H1 (cell line): Measurements from ENCODE around the gene SSR2. TPM values are rescaled to one million over a fixed set of nuclear protein-coding genes. Genes with fewer than 3 reads are reported as not detected.

Experiments
- CTCF ChIA-PET: fragments of 300-600 bp; sonication (Branson Sonifier 250); formaldehyde crosslinking; loops from one replicate; lab custom pipeline; 2021; ENCODE audit not compliant: partially characterized antibody; lab: Charles Lee
- POLR2A ChIA-PET: fragments of 300-600 bp; sonication (Branson Sonifier 250); formaldehyde crosslinking; loops from one replicate; lab custom pipeline; 2021; ENCODE audit warnings: inconsistent platforms; ENCODE audit not compliant: partially characterized antibody; lab: Charles Lee
- DNase-seq, 2 experiments: peaks; one replicate each; pipeline versions ENCODE4 v3.0.0 to v3.0.0-alpha.2; 2010 to 2022; ENCODE audit warnings: low spot score in 2 of 2, low read depth in 1 of 2, mixed read lengths in 1 of 2
- FAIRE-seq: peaks from 2 replicates; lab custom pipeline; 2011; peaks lifted over from hg19 to GRCh38; lab: Jason Lieb, UNC
- H2AFZ ChIP-seq: 2 replicates; pipeline ENCODE4 v1.8.1; 2012; ENCODE audit warnings: low read length, inconsistent platforms
- H2AK5ac ChIP-seq: 2 replicates; pipeline ENCODE4 v1.6.1; 2013; ENCODE audit warnings: low read depth, low read length
- H2BK120ac ChIP-seq: replicated peaks from 2 replicates; pipeline ENCODE3; 2013; ENCODE audit warnings: low read depth, low read length, inconsistent platforms
- H2BK12ac ChIP-seq: 2 replicates; pipeline ENCODE4 v1.6.1; 2013; ENCODE audit warnings: low read depth, low read length
- H2BK15ac ChIP-seq: 2 replicates; pipeline ENCODE4 v1.6.1; 2013; ENCODE audit warnings: low read length
- H2BK20ac ChIP-seq: 2 replicates; pipeline ENCODE4 v1.6.1; 2013; ENCODE audit warnings: low read length
- H2BK5ac ChIP-seq: 2 replicates; pipeline ENCODE4 v1.6.1; 2013; ENCODE audit warnings: low read depth, low read length
- H3K14ac ChIP-seq: 2 replicates; pipeline ENCODE4 v1.6.1; 2013; ENCODE audit warnings: inconsistent platforms; ENCODE audit not compliant: insufficient read length
- H3K18ac ChIP-seq: 2 replicates; pipeline ENCODE4 v1.6.1; 2013; ENCODE audit warnings: low read length; ENCODE audit errors: extremely low read depth
- H3K23ac ChIP-seq: 2 replicates; pipeline ENCODE4 v1.6.1; 2013; ENCODE audit warnings: inconsistent platforms; ENCODE audit not compliant: insufficient read length
- H3K23me2 ChIP-seq: 2 replicates; pipeline ENCODE4 v1.6.1; 2013; ENCODE audit warnings: low read depth, low read length
- H3K27ac ChIP-seq: 2 replicates; pipeline ENCODE4 v1.6.1; 2011; ENCODE audit warnings: low read depth, low read length, inconsistent platforms
- H3K27me3 ChIP-seq, 4 experiments: replicated peaks in 1 of 4; 1 replicate in 1 of 4; 2 replicates in 3 of 4; pipeline versions ENCODE4 v1.6.1 to v1.8.1; 2011 to 2013; ENCODE audit warnings: low read length in 3 of 4, mild to moderate bottlenecking in 3 of 4, inconsistent platforms in 2 of 4, mixed read lengths in 2 of 4, moderate library complexity in 1 of 4; ENCODE audit not compliant: control insufficient read depth in 3 of 4, insufficient read depth in 3 of 4; ENCODE audit errors: extremely low read depth in 1 of 4
- H3K36me3 ChIP-seq, 4 experiments: 2 replicates each; pipeline versions ENCODE4 v1.6.1 to v1.8.1; 2011 to 2013; ENCODE audit warnings: mild to moderate bottlenecking in 4 of 4, low read length in 3 of 4, moderate library complexity in 2 of 4, control low read depth in 1 of 4, inconsistent platforms in 1 of 4; ENCODE audit not compliant: insufficient read depth in 4 of 4, control insufficient read depth in 2 of 4
- H3K4ac ChIP-seq: replicated peaks from 2 replicates; pipeline ENCODE3; 2013; ENCODE audit warnings: low read length, low read depth, mixed read lengths, inconsistent platforms; ENCODE audit not compliant: insufficient read length
- H3K4me1 ChIP-seq, 4 experiments: replicated peaks in 1 of 4; 1 replicate in 1 of 4; 2 replicates in 3 of 4; pipeline versions ENCODE4 v1.6.1 to v1.8.1; 2011 to 2013; ENCODE audit warnings: low read length in 3 of 4, inconsistent platforms in 2 of 4, mixed read lengths in 1 of 4; ENCODE audit not compliant: insufficient read depth in 4 of 4, control insufficient read depth in 3 of 4
- H3K4me2 ChIP-seq, 2 experiments: 2 replicates each; pipeline versions ENCODE4 v1.6.1 to v1.8.1; 2011 to 2013; ENCODE audit warnings: low read depth in 2 of 2, low read length in 2 of 2, control low read depth in 1 of 2, inconsistent platforms in 1 of 2, mild to moderate bottlenecking in 1 of 2; ENCODE audit not compliant: insufficient read depth in 1 of 2
- H3K4me3 ChIP-seq, 4 experiments: fragments of 200-600, 300-600 bp in 1 of 4; sonication (generic), shearing (Covaris generic), sonication (Bioruptor Twin) in 1 of 4; 2 replicates each; pipeline versions ENCODE4 v1.5.1 to v1.8.1; 2011 to 2016; ENCODE audit warnings: low read length in 4 of 4, low read depth in 3 of 4, control low read depth in 2 of 4, inconsistent platforms in 2 of 4, mild to moderate bottlenecking in 2 of 4, mixed read lengths in 1 of 4, moderate library complexity in 1 of 4; ENCODE audit not compliant: insufficient read depth in 2 of 4; ENCODE audit errors: extremely low read depth in 1 of 4
- H3K56ac ChIP-seq: replicated peaks from 2 replicates; pipeline ENCODE3; 2013; ENCODE audit warnings: low read depth, mild to moderate bottlenecking, mixed read lengths, low read length, inconsistent platforms; ENCODE audit not compliant: insufficient read length
- H3K79me1 ChIP-seq: 2 replicates; pipeline ENCODE4 v1.6.1; 2013; ENCODE audit warnings: low read depth, low read length, control low read depth
- H3K79me2 ChIP-seq, 2 experiments: 2 replicates each; pipeline versions ENCODE4 v1.6.1 to v1.8.1; 2012 to 2013; ENCODE audit warnings: low read length in 2 of 2, mild to moderate bottlenecking in 2 of 2, inconsistent platforms in 1 of 2; ENCODE audit not compliant: insufficient read depth in 2 of 2, control insufficient read depth in 1 of 2
- H3K9ac ChIP-seq, 4 experiments: replicated peaks in 1 of 4; 1 replicate in 1 of 4; 2 replicates in 3 of 4; pipeline versions ENCODE4 v1.6.1 to v1.8.1; 2011 to 2013; ENCODE audit warnings: low read depth in 3 of 4, low read length in 3 of 4, control low read depth in 2 of 4, mild to moderate bottlenecking in 2 of 4, moderate library complexity in 2 of 4, inconsistent platforms in 1 of 4; ENCODE audit errors: extremely low read depth in 1 of 4
- H3K9me3 ChIP-seq, 2 experiments: 2 replicates each; pipeline versions ENCODE4 v1.6.1 to v1.8.1; 2012 to 2013; ENCODE audit warnings: mild to moderate bottlenecking in 2 of 2, moderate library complexity in 2 of 2, control low read depth in 1 of 2, inconsistent platforms in 1 of 2, low read depth in 1 of 2, low read length in 1 of 2, mixed read lengths in 1 of 2; ENCODE audit not compliant: insufficient read depth in 2 of 2
- H4K20me1 ChIP-seq, 2 experiments: replicated peaks in 1 of 2; 2 replicates each; pipeline versions ENCODE3 to v1.8.1; 2011 to 2013; ENCODE audit warnings: inconsistent platforms in 2 of 2, low read length in 2 of 2, mild to moderate bottlenecking in 1 of 2; ENCODE audit not compliant: insufficient read depth in 2 of 2, control insufficient read depth in 1 of 2
- H4K5ac ChIP-seq: 2 replicates; pipeline ENCODE4 v1.6.1; 2013; ENCODE audit warnings: low read length, low read depth, mixed read lengths, inconsistent platforms; ENCODE audit not compliant: insufficient read length
- H4K8ac ChIP-seq: 2 replicates; pipeline ENCODE4 v1.8.0; 2013; ENCODE audit warnings: mild to moderate bottlenecking, moderate library complexity, low read length, inconsistent platforms; ENCODE audit not compliant: insufficient read depth; ENCODE audit errors: extremely low read depth
- H4K91ac ChIP-seq: replicated peaks from 2 replicates; pipeline ENCODE3; 2013; ENCODE audit warnings: low read length, mixed read lengths, inconsistent platforms; ENCODE audit not compliant: insufficient read length
- CBX8 ChIP-seq: fragments of 300-800, 300-1000 bp; sonication (generic); IDR thresholded peaks from 2 replicates; pipeline ENCODE4 v1.7.1; 2016; ENCODE audit warnings: low read depth, low read length, borderline replicate concordance
- CHD2 ChIP-seq: IDR thresholded peaks from 2 replicates; pipeline ENCODE4 v1.6.1; 2012; ENCODE audit warnings: low read length, improper control_type of control experiment
- EGR1 ChIP-seq: IDR thresholded peaks from 2 replicates; pipeline ENCODE4 v1.6.1; 2011; ENCODE audit warnings: low read depth, low read length, borderline replicate concordance
- FOSL1 ChIP-seq: IDR thresholded peaks from 2 replicates; pipeline ENCODE4 v1.6.1; 2011; ENCODE audit warnings: mild to moderate bottlenecking, low read depth, low read length, moderate library complexity; ENCODE audit not compliant: insufficient read depth
- HDAC6 ChIP-seq: IDR thresholded peaks from one replicate; pipeline ENCODE4 v1.7.1; 2012; ENCODE audit warnings: low read depth, mild to moderate bottlenecking, inconsistent platforms, low read length, moderate library complexity
- JUN ChIP-seq: IDR thresholded peaks from 2 replicates; pipeline ENCODE4 v1.6.1; 2011; ENCODE audit warnings: low read depth, mild to moderate bottlenecking, improper control_type of control experiment, low read length
- KDM4A ChIP-seq: IDR thresholded peaks from one replicate; pipeline ENCODE4 v1.7.1; 2012; ENCODE audit warnings: low read depth, mild to moderate bottlenecking, moderate library complexity, low read length, inconsistent platforms; ENCODE audit not compliant: severe bottlenecking
- KDM5A ChIP-seq: fragments of 200-600 bp; IDR thresholded peaks from 2 replicates; pipeline ENCODE4 v1.7.1; 2012; ENCODE audit warnings: mild to moderate bottlenecking, low read length, inconsistent platforms, mixed read lengths
- MAFK ChIP-seq: IDR thresholded peaks from 2 replicates; pipeline ENCODE4 v1.6.1; 2012; ENCODE audit warnings: low read depth, mild to moderate bottlenecking, improper control_type of control experiment, low read length
- TAF1 ChIP-seq: IDR thresholded peaks from 2 replicates; pipeline ENCODE4 v1.6.1; 2011; ENCODE audit warnings: mild to moderate bottlenecking, low read depth, low read length
- TBP ChIP-seq: IDR thresholded peaks from 2 replicates; pipeline ENCODE4 v1.6.1; 2011; ENCODE audit warnings: low read depth, low read length, improper control_type of control experiment
- WGBS, 2 experiments: shearing (Covaris generic) in 1 of 2; methylation state at CpG; one replicate each; pipeline versions ENCODE4 v1.1.6 to v1.1.7; 2013 to 2015; ENCODE audit warnings: low lambda C conversion rate in 2 of 2, mixed read lengths in 2 of 2, inconsistent platforms in 1 of 2, low coverage in 1 of 2, missing lambda C conversion rate in 1 of 2; ENCODE audit not compliant: insufficient replicate concordance in 2 of 2, insufficient coverage in 1 of 2, insufficient read length in 1 of 2; ENCODE audit errors: extremely low coverage in 1 of 2, missing lambda C conversion rate in 1 of 2; 5-methylcytosine and 5-hydroxymethylcytosine counted together
- polyA plus RNA-seq, 7 experiments: library from polyadenylated mRNA; depleted of rRNA in 3 of 7; stranded (reverse) in 5 of 7; unstranded in 2 of 7; fragments of >200 nt in 5 of 7; fragments of 200-250 nt in 2 of 7; gene quantifications; 1 replicate in 5 of 7; 2 replicates in 1 of 7; 4 replicates in 1 of 7; pipeline versions ENCODE4 v1.2.1 to v1.2.3, GENCODE V29; 2011 to 2013; ENCODE audit warnings: missing spikeins in 2 of 7, mixed read lengths in 2 of 7
- total RNA-seq: library from RNA; stranded (reverse); fragmentation: NEBNext Ultra II Directional; extraction: Animal tissue kit (Norgen Biotek cat#: 25700); gene quantifications from 2 replicates; pipeline ENCODE4 v1.2.1, GENCODE V29; 2021
- TF ChIP-seq, protein P1 (sequence below): IDR thresholded peaks from 2 replicates; pipeline ENCODE4 v1.6.1; 2012; ENCODE audit warnings: inconsistent platforms

The SSR2 gene
- total and polyA plus RNA-seq, 2 of the 8 experiments (the other 6 are each of a cell fraction or from before 2014, with no cell fraction given): 190 to 648 TPM

DNA sequence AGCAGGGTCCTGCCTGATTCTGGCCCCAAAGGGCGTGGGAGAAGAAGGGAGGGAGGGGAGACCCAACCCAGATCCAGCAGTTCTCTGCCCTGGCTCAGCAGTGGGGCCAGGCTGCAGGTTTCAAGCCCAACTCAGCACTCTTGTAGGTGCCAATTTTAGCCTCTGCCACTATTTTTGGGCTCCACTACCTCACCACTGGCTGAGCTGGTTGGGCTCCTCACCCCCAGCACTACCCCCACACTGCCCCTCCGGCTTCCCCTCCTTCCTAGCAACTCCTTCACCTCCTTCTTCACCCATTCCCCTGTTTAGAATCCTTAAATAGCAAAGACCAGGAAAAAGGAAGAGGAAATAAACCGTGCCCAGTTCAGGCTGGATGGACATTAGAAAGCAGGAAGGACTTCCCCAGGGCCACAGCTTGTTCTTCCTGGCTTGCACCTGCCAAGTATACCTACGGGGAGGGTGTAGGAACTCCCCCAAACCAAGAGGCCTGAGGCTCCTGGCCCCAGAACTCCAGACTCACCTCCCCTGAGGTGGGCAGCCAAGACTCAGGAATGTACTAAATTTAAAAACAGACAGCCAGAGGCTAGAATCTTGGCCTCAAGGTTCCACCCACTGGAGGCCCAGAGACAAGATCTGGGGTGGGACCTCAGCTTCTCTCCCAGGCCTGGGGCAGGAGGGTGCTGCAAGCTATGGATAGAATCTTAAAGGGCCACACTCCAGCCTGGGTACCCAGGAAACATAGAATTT, 41.0 kb downstream of the SSR2 start:
- CTCF ChIA-PET: interaction anchor here (1.9 to 9.6 kb wide), 5 partner anchors 11 to 87 kb away, joined by 5 to 126 read pairs (median 16); partner anchors contain the start of gene SSR2
- DNase-seq (no peak), FAIRE-seq (no peak)
- peak overlapping the region; percentile 20 for H2BK120ac ChIP-seq
- H3K23ac ChIP-seq: no peak overlapping the region
- H3K18ac ChIP-seq: peak overlapping the region; percentile 5; the same call in 1 of the 2 replicates
- H4K20me1 ChIP-seq: peaks cover 5 to 11% of the 10 kb centered on the region in 2 experiments
- H2AFZ ChIP-seq: no peak overlapping the region
- H3K9ac ChIP-seq: peak overlapping the region in 1 of 4 experiments; percentile 36; a peak in 1 of 7 replicates
- TF ChIP-seq FOSL1: no peak
- no peak for TF ChIP-seq CBX8
- TF ChIP-seq, protein P1, sequence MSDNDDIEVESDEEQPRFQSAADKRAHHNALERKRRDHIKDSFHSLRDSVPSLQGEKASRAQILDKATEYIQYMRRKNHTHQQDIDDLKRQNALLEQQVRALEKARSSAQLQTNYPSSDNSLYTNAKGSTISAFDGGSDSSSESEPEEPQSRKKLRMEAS: no peak
- no peak for TF ChIP-seq TBP
- no peak for TF ChIP-seq KDM5A
- TF ChIP-seq HDAC6: no peak
- no peak for TF ChIP-seq EGR1
- TF ChIP-seq KDM4A: no peak
- TF ChIP-seq MAFK: no peak
- no peak for TF ChIP-seq CHD2
- TF ChIP-seq JUN: no peak
- TF ChIP-seq TAF1: no peak
- no peak overlapping the region for H3K14ac ChIP-seq
- H2BK20ac ChIP-seq: peak overlapping the region; percentile 51; the same call in 1 of the 2 replicates
- H3K4me3 ChIP-seq: peak overlapping the region in 3 of 4 experiments; percentile 77 to 96 (median 84); a peak in 5 of 8 replicates
- no peak overlapping the region; the same call in 1 of the 2 replicates for H2AK5ac ChIP-seq
- WGBS, 2 experiments: 55% methylated on average over 4 of the region's 4 CpGs; no CpG with 5 or more reads in 1 of the 2 experiments
- POLR2A ChIA-PET: interaction anchor here (0.7 to 19.2 kb wide), 11 partner anchors 5 to 103 kb away, joined by 3 to 282 read pairs (median 7); partner anchors contain the start of genes ARHGEF2, KHDC4, MEX3A and RAB25
- peaks cover 25% of the 10 kb centered on the region for H3K23me2 ChIP-seq
- no peaks in the 10 kb centered on the region for H3K36me3 ChIP-seq
- no peaks in the 10 kb centered on the region for H3K9me3 ChIP-seq
- H3K27me3 ChIP-seq: no peaks in the 10 kb centered on the region
- peak overlapping the region; percentile 5; the same call in 1 of the 2 replicates for H3K27ac ChIP-seq
- peak overlapping the region; percentile 68; the same call in 1 of the 2 replicates for H2BK12ac ChIP-seq
- peaks cover 36 to 55% (median 39%) of the 10 kb centered on the region in 4 experiments for H3K4me1 ChIP-seq
- H4K8ac ChIP-seq: no peak overlapping the region
- peak overlapping the region; percentile 93; the same call in 1 of the 2 replicates for H2BK5ac ChIP-seq
- H2BK15ac ChIP-seq: no peak overlapping the region
- peaks cover 10% of the 10 kb centered on the region for H3K79me1 ChIP-seq
- no peak overlapping the region for H4K5ac ChIP-seq
- H3K56ac ChIP-seq: no peak overlapping the region
- peak overlapping the region; percentile 93 to 99 for H3K4me2 ChIP-seq
- H3K79me2 ChIP-seq: peaks cover 20 to 32% of the 10 kb centered on the region in 2 experiments
- H4K91ac ChIP-seq: peak overlapping the region; percentile 46
- no peak overlapping the region for H3K4ac ChIP-seq
